Measurements from ENCODE around the gene OR5F1.

Gene OR5F1

GRCh38 chr11:55994525-55994924, at the start of gene OR5F1:
Gene OR5F1, minus strand, starts transcription at chr11:55994625. Its CDS starts 0 bp downstream, at chr11:55994625.
- no peak for DNase-seq (ENCODE audit: low read depth)

DNA sequence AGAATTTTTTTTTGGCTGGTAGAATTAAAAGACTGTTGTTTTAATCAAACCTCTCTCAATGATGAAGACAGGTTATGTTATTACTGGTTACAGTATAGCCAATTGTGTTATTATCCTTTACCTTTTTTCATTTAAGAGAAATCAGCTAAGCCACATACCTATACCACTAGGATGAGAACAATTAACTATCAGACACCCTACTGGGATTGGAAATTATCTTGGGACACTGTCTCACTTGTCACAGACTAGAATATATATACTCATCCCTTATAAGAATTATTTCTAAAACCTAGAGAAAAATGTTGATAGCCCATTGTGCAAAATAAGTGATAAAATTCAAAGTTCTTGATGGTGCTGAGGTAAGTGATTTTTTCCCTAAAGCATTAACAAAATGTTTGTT, 32.9 kb upstream of the OR5F1 start, which contains the start of gene OR5AS1:
Gene OR5AS1, plus strand, starts transcription at position 301 of the 400 bp plus-strand sequence. CDS start 2,765 bp downstream, outside the sequence.
- DNase-seq (ENCODE audit: low read depth): no peak

DNA sequence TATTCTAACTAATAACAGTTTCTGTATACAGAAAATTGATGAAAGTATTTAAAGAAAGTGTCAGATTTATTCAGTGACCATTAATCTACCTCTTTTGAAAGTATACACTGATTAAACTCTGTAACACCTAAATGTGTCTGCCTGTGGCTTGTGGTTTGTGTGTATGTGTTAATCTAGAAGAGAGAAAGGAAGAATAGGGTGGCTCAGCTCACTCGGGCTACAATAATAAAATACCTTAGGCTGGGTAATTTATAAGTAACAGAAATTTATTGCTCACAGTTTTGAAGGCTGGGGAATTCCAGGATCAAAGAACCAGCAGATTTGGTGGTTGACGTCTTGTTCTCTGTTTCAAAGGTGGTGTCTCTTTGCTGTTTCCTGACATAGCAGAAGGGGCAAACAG, 19.4 kb upstream of the OR5F1 start:
- no peak for DNase-seq (ENCODE audit: low read depth)

GRCh38 chr11:56010716-56011115, 16.3 kb upstream of the OR5F1 start:
- no peak for DNase-seq (ENCODE audit: low read depth)

GRCh38 chr11:55970935-55971334, 23.5 kb downstream of the OR5F1 start:
- DNase-seq (ENCODE audit: low read depth): no peak

DNA sequence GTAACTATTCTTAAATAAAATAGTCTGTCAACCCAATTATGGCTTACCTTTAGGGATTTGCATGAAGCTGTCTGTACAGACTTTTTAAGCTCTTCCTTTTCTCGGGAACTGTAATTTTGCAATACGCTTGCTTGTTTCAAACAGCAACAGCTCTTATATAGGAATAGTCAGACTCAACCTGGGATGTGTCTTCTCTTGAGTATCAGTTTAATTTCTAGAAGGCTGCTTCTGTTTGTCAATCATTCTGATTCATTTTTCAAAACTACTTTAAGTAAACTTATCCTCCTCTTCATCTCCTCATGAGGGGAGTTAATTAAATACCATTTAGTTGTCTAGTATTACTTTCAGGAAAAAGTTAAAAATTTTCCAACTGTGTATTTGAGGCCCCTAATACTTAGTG, 24.6 kb downstream of the OR5F1 start, which contains the start of gene OR10AG1:
Gene OR10AG1, minus strand, starts transcription at position 101 of the 400 bp plus-strand sequence. Its CDS starts 38 bp downstream, at position 63.
- DNase-seq (ENCODE audit: low read depth): no peak

- DNase-seq (ENCODE audit: low read depth): no peak
These were observed 26.5 kb downstream of the OR5F1 start for GRCh38 chr11:55967914-55968313.

DNA sequence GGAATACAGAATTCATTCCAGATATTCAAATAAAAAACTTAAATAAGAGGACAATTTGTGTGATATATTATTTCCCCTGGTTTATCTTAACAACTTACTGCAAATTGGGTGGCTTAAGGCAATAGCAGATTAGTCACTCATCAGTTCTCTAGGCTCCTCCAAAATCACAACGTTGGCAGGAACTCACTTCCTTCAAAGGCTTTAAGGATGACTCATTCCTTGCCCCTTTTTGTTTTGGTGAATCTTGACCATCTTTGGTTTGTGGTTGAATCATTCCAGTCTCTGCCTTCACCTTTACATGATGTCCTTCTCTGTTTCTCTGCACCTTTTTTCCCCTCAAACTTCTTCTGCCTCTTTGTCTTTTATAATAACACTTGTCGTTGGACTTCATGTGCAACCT, 28.0 kb downstream of the OR5F1 start:
- DNase-seq (ENCODE audit: low read depth): no peak

GRCh38 chr11:55956521-55956920, 37.9 kb downstream of the OR5F1 start:
- DNase-seq (ENCODE audit: low read depth): no peak

DNA sequence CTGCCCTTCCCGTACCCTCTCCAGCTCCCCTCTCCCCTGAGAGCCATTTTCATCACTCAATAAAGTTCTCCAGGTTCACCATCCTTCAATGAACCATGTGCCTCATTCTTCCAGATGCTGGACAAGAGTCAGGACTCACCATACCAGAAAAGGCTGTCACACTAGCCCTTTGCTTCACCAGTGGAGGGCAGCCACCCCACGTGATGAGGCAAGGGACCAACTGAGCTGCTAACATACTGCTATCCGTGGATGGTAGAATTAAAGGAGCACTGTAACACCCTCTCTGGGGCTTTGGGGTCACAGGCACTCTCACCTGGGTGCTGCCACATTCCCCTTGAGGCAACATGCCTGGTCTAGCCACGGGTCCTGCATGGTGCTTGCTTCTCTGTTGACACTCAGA, 45.1 kb downstream of the OR5F1 start:
- DNase-seq (ENCODE audit: low read depth): no peak

Data from stimulated activated CD8-positive, alpha-beta memory T cell treated with anti-CD3 and anti-CD28 coated beads, Interleukin-12 subunit alpha, Interleukin-12 subunit beta, amount 100 ng/mL, for 4 hours (primary cell).